ENCODE results near the gene CDIP1. TPM values are rescaled to one million over a fixed set of nuclear protein-coding genes. Genes with fewer than 3 reads are reported as not detected.
A peak's percentile ranks its signal among the peaks of the same experiment; 100 is the strongest.

CDIP1 gene
- total and polyA plus RNA-seq, 10 of the 15 experiments (the other 5 are each of a cell fraction or from before 2014, with no cell fraction given): 6.1 to 32.4 (median 13.6) TPM

GRCh38 chr16:4495766-4496165 is 42.8 kb downstream of the CDIP1 start (continued):
- TF ChIP-seq EGR1 (IDR thresholded peaks at IDR 0.05; ENCODE audit: borderline replicate concordance in 1 of 2, low read depth in 2 of 2, low read length in 2 of 2) (no peak), PAX5 (IDR thresholded peaks at IDR 0.05; ENCODE audit: borderline replicate concordance, low read depth, low read length) (no peak)

- ChIA-PET CTCF (interaction anchor here (1.3 kb wide), 1 partner anchor 18 kb away, joined by 3 read pairs; no protein-coding TSS in a partner anchor), SMC1A (ENCODE audit: uncharacterized antibody, unreplicated experiment) (no interaction called here), POLR2A (no interaction called here), RAD21 (ENCODE audit: unreplicated experiment) (no interaction called here)
- DNase-seq (ENCODE audit: low read depth, low spot score) (no peak), ATAC-seq (no peak), FAIRE-seq (no peak)
- H3K27me3 ChIP-seq (replicated peaks in 1 of 2; ENCODE audit: control insufficient read depth in 2 of 2, insufficient read depth in 2 of 2, low read length in 1 of 2): no peaks in the 10 kb centered on the region
- H3K36me3 ChIP-seq (ENCODE audit: control insufficient read depth in 2 of 2, insufficient read depth in 2 of 2, low read length in 1 of 2): peaks cover 0 to 4% of the 10 kb centered on the region in 2 experiments; a peak in 3 of 4 replicates
- 97% methylated on average over 6 of the region's 6 CpGs for WGBS (ENCODE audit: insufficient coverage, insufficient replicate concordance, low lambda C conversion rate, missing lambda C conversion rate)
- no peaks in the 10 kb centered on the region for H3K9me3 ChIP-seq (replicated peaks; ENCODE audit: control insufficient read depth, insufficient read depth, low read length)
- no peaks in the 10 kb centered on the region; the same call in 1 of the 2 replicates for H3K79me2 ChIP-seq (ENCODE audit: control insufficient read depth, insufficient read depth, low read length)
- no peak overlapping the region for H3K27ac ChIP-seq (ENCODE audit: control insufficient read depth, insufficient read depth)
- H3K4me2 ChIP-seq (ENCODE audit: control insufficient read depth, insufficient read depth): no peak overlapping the region
- in situ Hi-C loops (cut with MboI): no loop called here
- no peaks in the 10 kb centered on the region for H3K4me1 ChIP-seq (ENCODE audit: control insufficient read depth, insufficient read depth, low read length)
- no peak overlapping the region for H3K4me3 ChIP-seq
- H3K9ac ChIP-seq (ENCODE audit: control insufficient read depth, insufficient read depth, low read length): no peak overlapping the region
- no TSS peak for BruUV-seq (replicated peaks)
- TF ChIP-seq FOXK2 (IDR thresholded peaks at IDR 0.05) (no peak), BCL3 (IDR thresholded peaks at IDR 0.05; ENCODE audit: borderline replicate concordance, insufficient read depth, low read depth, low read length, poor library complexity, severe bottlenecking) (peak; percentile 77)
- H2AFZ ChIP-seq (ENCODE audit: control insufficient read depth, low read depth, low read length): no peak overlapping the region
- intact Hi-C loops (cut with micrococcal nuclease; ENCODE audit: unreplicated experiment): no loop called here
- no peaks in the 10 kb centered on the region; the same call in 1 of the 2 replicates for H4K20me1 ChIP-seq (ENCODE audit: control insufficient read depth, insufficient read depth)
Measured at GRCh38 chr16:4494746-4495490, 43.7 kb downstream of the CDIP1 start.

Data from GM12878 (cell line).